ENCODE results near the gene TMEM151A. TPM values are rescaled to one million over a fixed set of nuclear protein-coding genes. Genes with fewer than 3 reads are reported as not detected.

Gene TMEM151A
- total and polyA plus RNA-seq, 2 of the 4 experiments (the other 2 are of a cell fraction), result 0.03 TPM; not detected in 1

DNA sequence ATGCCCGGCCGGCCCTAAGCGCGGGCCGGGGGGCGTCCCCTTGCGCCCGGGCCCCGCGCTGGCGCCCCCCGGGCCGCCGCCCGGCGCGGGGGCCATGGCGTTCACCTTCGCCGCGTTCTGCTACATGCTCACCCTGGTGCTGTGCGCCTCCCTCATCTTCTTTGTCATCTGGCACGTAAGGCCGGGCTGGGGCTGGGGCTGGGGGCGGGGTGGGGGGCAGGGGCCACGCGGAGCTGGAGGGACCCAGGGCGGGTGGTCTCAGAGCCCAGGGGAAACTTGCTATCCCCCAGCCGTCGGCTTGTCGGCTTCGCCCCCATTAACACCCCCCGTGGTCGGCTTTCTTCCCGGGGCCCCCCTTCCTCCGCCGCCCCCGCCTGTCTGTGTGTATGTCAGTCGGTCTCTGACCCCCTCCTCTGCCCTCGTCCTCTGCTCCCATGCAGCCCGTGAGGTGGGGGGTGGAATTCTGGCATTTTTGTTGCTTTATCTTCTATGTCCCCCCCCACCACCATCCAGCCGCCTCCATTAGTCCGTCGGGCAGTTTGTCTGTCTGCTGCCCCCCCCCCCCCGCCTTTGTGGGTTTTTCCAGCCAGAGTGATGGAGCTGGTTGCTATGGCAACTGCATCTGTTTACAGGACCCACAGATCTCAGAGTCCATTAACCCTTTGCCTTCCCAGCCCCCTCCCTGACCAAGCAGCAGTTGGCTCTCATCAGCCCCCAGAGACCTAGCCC lies 13.2 kb upstream of the TMEM151A start:
- Histone ChIP-seq H3K4ac (ENCODE audit: low read depth, low read length) (no peak overlapping the region), H3K4me1 (ENCODE audit: control insufficient read depth, insufficient read depth, low read length) (peaks cover 5% of the 10 kb centered on the region; the same call in 1 of the 2 replicates), H2BK5ac (ENCODE audit: low read depth, low read length, poor library complexity, severe bottlenecking) (no peak overlapping the region), H3K27me3 (ENCODE audit: control insufficient read depth, insufficient read depth, low read length) (no peaks in the 10 kb centered on the region; the same call in 1 of the 2 replicates), H3K14ac (replicated peaks; ENCODE audit: low read depth, low read length) (no peak overlapping the region), H3K27ac (ENCODE audit: insufficient read depth, low read length) (no peak overlapping the region), H2BK20ac (ENCODE audit: low read depth, low read length) (no peak overlapping the region), H2AK9ac (replicated peaks; ENCODE audit: low read depth, low read length, poor library complexity) (peak overlapping the region; percentile 88), H3K56ac (ENCODE audit: extremely low read depth, insufficient read depth, low read length) (no peak overlapping the region), H3K79me1 (ENCODE audit: low read depth in 1 of 2, low read length in 2 of 2) (peaks cover under 1 to 5% of the 10 kb centered on the region in 2 experiments; a peak in 1 of 4 replicates), H3K4me3 (ENCODE audit: insufficient read depth, low read depth, low read length) (peak overlapping the region; percentile 37), H2AK5ac (ENCODE audit: low read depth, low read length) (peak overlapping the region; percentile 67; the same call in 1 of the 2 replicates), H3K9me3 (ENCODE audit: control insufficient read depth, insufficient read depth, low read length) (no peaks in the 10 kb centered on the region), H4K91ac (ENCODE audit: insufficient read depth, low read depth, low read length) (no peak overlapping the region), H2BK15ac (ENCODE audit: low read depth, low read length) (no peak overlapping the region), H3K18ac (ENCODE audit: low read depth, low read length) (no peak overlapping the region), H3K36me3 (ENCODE audit: control insufficient read depth, insufficient read depth, low read length) (peaks cover 27% of the 10 kb centered on the region), H3K23ac (ENCODE audit: low read depth, low read length) (peak overlapping the region; percentile 61; the same call in 1 of the 2 replicates), H3K4me2 (ENCODE audit: low read depth, low read length) (peak overlapping the region; percentile 70), H4K8ac (ENCODE audit: low read depth in 2 of 2, low read length in 2 of 2) (no peak overlapping the region), H4K5ac (ENCODE audit: low read depth, low read length) (no peak overlapping the region), H2BK120ac (ENCODE audit: low read depth, low read length) (no peak overlapping the region), H4K20me1 (ENCODE audit: insufficient read depth, low read length) (peaks cover 36% of the 10 kb centered on the region), H3K9ac (ENCODE audit: low read depth, low read length) (0 out of 2 replicates have a peak overlapping the region, but pooled peaks have one; percentile 33), H2AFZ (replicated peaks; ENCODE audit: low read length, poor library complexity) (peak overlapping the region; percentile 32), H3K9me1 (ENCODE audit: insufficient read depth, low read length) (peaks cover 6% of the 10 kb centered on the region; the same call in 1 of the 2 replicates)
- no peak for DNase-seq
- intact Hi-C loops (cut with micrococcal nuclease), result no loop called here
- ATAC-seq (ENCODE audit: low read depth), result peak; percentile 5
- no TSS peak for BruUV-seq (replicated peaks)
- TF ChIP-seq CTCF (conservative IDR thresholded peaks at IDR 0.05; ENCODE audit: low read depth, low read length) (no peak), POLR2A (IDR thresholded peaks at IDR 0.05; ENCODE audit: low read depth, low read length) (0 out of 2 replicates have a peak, but pooled peaks have one; percentile 29)
- WGBS, 2 experiments (ENCODE audit: extremely low coverage in 2 of 2, insufficient read length in 1 of 2), result 1% methylated on average over 13 of the region's 45 CpGs; no CpG with 5 or more reads in 1 of the 2 experiments
- dilution Hi-C loops (cut with HindIII; ENCODE audit: low sequenced_read_pairs, unreplicated experiment), result no loop called here
- ChIA-PET POLR2A (ENCODE audit: unreplicated experiment) (no interaction called here), CTCF (interaction anchor here (0.6 kb wide), 1 partner anchor 56 kb away, joined by 3 read pairs; no protein-coding TSS in a partner anchor)
- in situ Hi-C loops (cut with MboI; ENCODE audit: low sequenced_read_pairs), result no loop called here

Data from IMR-90 (cell line).